CD14-positive monocyte (primary cell): ENCODE data around the gene SH3RF3. TPM values are rescaled to one million over a fixed set of nuclear protein-coding genes. Genes with fewer than 3 reads are reported as not detected.

Source experiments
- DNase-seq, 3 donors: peaks; one replicate each; pipeline ENCODE4 v3.0.0-alpha.2; 2011 to 2022
- H2AFZ ChIP-seq: 2 replicates; pipeline ENCODE4 v1.6.0; 2012; ENCODE audit warnings: mild to moderate bottlenecking, low read depth, low read length, inconsistent platforms; ENCODE audit not compliant: insufficient read depth, poor library complexity, severe bottlenecking
- H3K27ac ChIP-seq, 2 donors: 1 replicate in 1 of 2; 2 replicates in 1 of 2; pipeline ENCODE4 v1.5.1; 2012 to 2013; ENCODE audit warnings: low read length in 2 of 2, control low read depth in 1 of 2, inconsistent platforms in 1 of 2, low read depth in 1 of 2, mild to moderate bottlenecking in 1 of 2
- H3K27me3 ChIP-seq, 2 donors: one replicate each; pipeline versions ENCODE4 v1.6.0 to v1.6.1; 2011 to 2013; ENCODE audit warnings: low read length in 2 of 2; ENCODE audit not compliant: control insufficient read depth in 2 of 2, insufficient read depth in 2 of 2
- H3K36me3 ChIP-seq, 2 donors: replicated peaks in 1 of 2; 1 replicate in 1 of 2; 2 replicates in 1 of 2; pipeline versions ENCODE4 v1.5.1 to v1.6.1; 2012 to 2013; ENCODE audit warnings: low read length in 2 of 2, control low read depth in 1 of 2, inconsistent platforms in 1 of 2, mild to moderate bottlenecking in 1 of 2; ENCODE audit not compliant: insufficient read depth in 2 of 2, control insufficient read depth in 1 of 2
- H3K4me1 ChIP-seq, 2 donors: 1 replicate in 1 of 2; 2 replicates in 1 of 2; pipeline versions ENCODE4 v1.5.1 to v1.6.1; 2012 to 2013; ENCODE audit warnings: low read length in 2 of 2, control low read depth in 1 of 2, inconsistent platforms in 1 of 2, mild to moderate bottlenecking in 1 of 2, moderate library complexity in 1 of 2; ENCODE audit not compliant: insufficient read depth in 2 of 2, control insufficient read depth in 1 of 2
- H3K4me2 ChIP-seq: replicated peaks from 2 replicates; pipeline ENCODE3; 2012; ENCODE audit warnings: low read length, moderate library complexity, mild to moderate bottlenecking; ENCODE audit not compliant: poor library complexity, severe bottlenecking; ENCODE audit errors: extremely low read depth
- H3K4me3 ChIP-seq, 3 experiments: fragments of 200-600 bp in 1 of 3; sonication (generic) in 1 of 3; replicated peaks in 1 of 3; 1 replicate in 2 of 3; 2 replicates in 1 of 3; pipeline ENCODE4 v1.5.1; 2011 to 2013; ENCODE audit warnings: low read length in 3 of 3, mild to moderate bottlenecking in 3 of 3, control low read depth in 2 of 3, low read depth in 2 of 3, inconsistent platforms in 1 of 3, moderate library complexity in 1 of 3
- H3K79me2 ChIP-seq: 2 replicates; pipeline ENCODE4 v1.6.0; 2012; ENCODE audit warnings: mild to moderate bottlenecking, control low read depth, inconsistent platforms, low read length, moderate library complexity; ENCODE audit not compliant: insufficient read depth
- H3K9ac ChIP-seq: 2 replicates; pipeline ENCODE4 v1.6.0; 2017; ENCODE audit warnings: low read length, mild to moderate bottlenecking; ENCODE audit not compliant: insufficient read depth, poor library complexity, severe bottlenecking
- H3K9me3 ChIP-seq, 2 donors: replicated peaks in 1 of 2; 1 replicate in 1 of 2; 2 replicates in 1 of 2; pipeline versions ENCODE4 v1.5.1 to v1.6.1; 2012 to 2013; ENCODE audit warnings: low read length in 2 of 2, control low read depth in 1 of 2; ENCODE audit not compliant: control insufficient read depth in 1 of 2, insufficient read depth in 1 of 2
- H4K20me1 ChIP-seq: 2 replicates; pipeline ENCODE4 v1.6.0; 2012; ENCODE audit warnings: mild to moderate bottlenecking, low read length, control low read depth, moderate library complexity; ENCODE audit not compliant: insufficient read depth
- H3K27ac Mint-ChIP-seq, 7 donors: one replicate each; pipeline ENCODE4 v1.8.0; 2020; ENCODE audit warnings: mild to moderate bottlenecking in 7 of 7, mixed read lengths in 7 of 7, moderate library complexity in 6 of 7, inconsistent platforms in 2 of 7
- H3K27me3 Mint-ChIP-seq, 3 donors: one replicate each; pipeline ENCODE4 v1.8.0; 2021 to 2022; ENCODE audit warnings: low read depth in 3 of 3, mild to moderate bottlenecking in 3 of 3, mixed read lengths in 3 of 3, moderate library complexity in 3 of 3, inconsistent platforms in 1 of 3
- H3K36me3 Mint-ChIP-seq, 2 donors: one replicate each; pipeline ENCODE4 v1.8.0; 2020; ENCODE audit warnings: mixed read lengths in 2 of 2, inconsistent platforms in 1 of 2, mild to moderate bottlenecking in 1 of 2
- H3K4me1 Mint-ChIP-seq: one replicate; pipeline ENCODE4 v1.8.0; 2020; ENCODE audit warnings: mild to moderate bottlenecking, mixed read lengths
- H3K4me3 Mint-ChIP-seq, 2 donors: one replicate each; pipeline ENCODE4 v1.8.0; 2020; ENCODE audit warnings: mild to moderate bottlenecking in 2 of 2, mixed read lengths in 2 of 2, moderate library complexity in 1 of 2
- H3K9me3 Mint-ChIP-seq, 7 donors: one replicate each; pipeline ENCODE4 v1.8.0; 2020 to 2022; ENCODE audit warnings: mixed read lengths in 7 of 7, mild to moderate bottlenecking in 6 of 7, moderate library complexity in 6 of 7, inconsistent platforms in 2 of 7
- WGBS: methylation state at CpG from one replicate; pipeline ENCODE4 v1.1.5; 2013; ENCODE audit warnings: missing lambda C conversion rate; ENCODE audit not compliant: insufficient coverage; 5-methylcytosine and 5-hydroxymethylcytosine counted together
- intact Hi-C, 2 donors: fragments of 100-400 bp; cut with micrococcal nuclease; formaldehyde crosslinking; loops; one replicate each; pipeline versions ENCODE4 v1.15.0 to v1.15.1; 2023
- polyA plus RNA-seq, 3 donors: library from polyadenylated mRNA; depleted of rRNA in 1 of 3; unstranded in 2 of 3; stranded (reverse) in 1 of 3; fragments of 300-500 nt in 2 of 3; fragments of >200 nt in 1 of 3; fragmentation: Illumina TruSeq in 2 of 3; gene quantifications; 1 replicate in 2 of 3; 2 replicates in 1 of 3; pipeline ENCODE4 v1.2.3, GENCODE V29; 2012 to 2021
- TF ChIP-seq, protein P1 (sequence below): fragments of 200-600 bp; IDR thresholded peaks from one replicate; pipeline ENCODE4 v1.8.0; 2022; ENCODE audit warnings: antibody characterized with exemption, mild to moderate bottlenecking

The SH3RF3 gene
- polyA plus RNA-seq, 3 donors: 0.25 to 0.75 (median 0.34) TPM

- H3K27me3 Mint-ChIP-seq: peaks cover 6 to 9% (median 6%) of the 10 kb centered on the region in 3 donors
- H3K9me3 Mint-ChIP-seq: no peaks in the 10 kb centered on the region
- Histone ChIP-seq H3K79me2 (no peaks in the 10 kb centered on the region), H3K4me2 (no peak overlapping the region), H3K9me3 (no peaks in the 10 kb centered on the region), H3K27ac (no peak overlapping the region), H3K4me1 (peaks cover 34 to 35% of the 10 kb centered on the region in 2 donors), H4K20me1 (no peaks in the 10 kb centered on the region), H3K36me3 (no peaks in the 10 kb centered on the region), H3K4me3 (no peak overlapping the region), H3K27me3 (no peaks in the 10 kb centered on the region), H3K9ac (no peak overlapping the region), H2AFZ (no peak overlapping the region)
- TF ChIP-seq, protein P1, sequence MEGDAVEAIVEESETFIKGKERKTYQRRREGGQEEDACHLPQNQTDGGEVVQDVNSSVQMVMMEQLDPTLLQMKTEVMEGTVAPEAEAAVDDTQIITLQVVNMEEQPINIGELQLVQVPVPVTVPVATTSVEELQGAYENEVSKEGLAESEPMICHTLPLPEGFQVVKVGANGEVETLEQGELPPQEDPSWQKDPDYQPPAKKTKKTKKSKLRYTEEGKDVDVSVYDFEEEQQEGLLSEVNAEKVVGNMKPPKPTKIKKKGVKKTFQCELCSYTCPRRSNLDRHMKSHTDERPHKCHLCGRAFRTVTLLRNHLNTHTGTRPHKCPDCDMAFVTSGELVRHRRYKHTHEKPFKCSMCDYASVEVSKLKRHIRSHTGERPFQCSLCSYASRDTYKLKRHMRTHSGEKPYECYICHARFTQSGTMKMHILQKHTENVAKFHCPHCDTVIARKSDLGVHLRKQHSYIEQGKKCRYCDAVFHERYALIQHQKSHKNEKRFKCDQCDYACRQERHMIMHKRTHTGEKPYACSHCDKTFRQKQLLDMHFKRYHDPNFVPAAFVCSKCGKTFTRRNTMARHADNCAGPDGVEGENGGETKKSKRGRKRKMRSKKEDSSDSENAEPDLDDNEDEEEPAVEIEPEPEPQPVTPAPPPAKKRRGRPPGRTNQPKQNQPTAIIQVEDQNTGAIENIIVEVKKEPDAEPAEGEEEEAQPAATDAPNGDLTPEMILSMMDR: no peak
- no peak for DNase-seq
- intact Hi-C loops: loop anchor here (5.0 to 10.0 kb wide), 2 partner anchors 47 to 55 kb away; no protein-coding TSS in a partner anchor
- peaks cover 39% of the 10 kb centered on the region for H3K4me1 Mint-ChIP-seq
- H3K4me3 Mint-ChIP-seq: no peak overlapping the region
- peak overlapping the region in 1 of 7 donors; percentile 23 for H3K27ac Mint-ChIP-seq
- WGBS: 100% methylated on average over 5 of the region's 8 CpGs
- peaks cover 6 to 11% of the 10 kb centered on the region in 2 donors for H3K36me3 Mint-ChIP-seq
Measured at GRCh38 chr2:109259671-109260070, 130.7 kb downstream of the SH3RF3 start.

DNA sequence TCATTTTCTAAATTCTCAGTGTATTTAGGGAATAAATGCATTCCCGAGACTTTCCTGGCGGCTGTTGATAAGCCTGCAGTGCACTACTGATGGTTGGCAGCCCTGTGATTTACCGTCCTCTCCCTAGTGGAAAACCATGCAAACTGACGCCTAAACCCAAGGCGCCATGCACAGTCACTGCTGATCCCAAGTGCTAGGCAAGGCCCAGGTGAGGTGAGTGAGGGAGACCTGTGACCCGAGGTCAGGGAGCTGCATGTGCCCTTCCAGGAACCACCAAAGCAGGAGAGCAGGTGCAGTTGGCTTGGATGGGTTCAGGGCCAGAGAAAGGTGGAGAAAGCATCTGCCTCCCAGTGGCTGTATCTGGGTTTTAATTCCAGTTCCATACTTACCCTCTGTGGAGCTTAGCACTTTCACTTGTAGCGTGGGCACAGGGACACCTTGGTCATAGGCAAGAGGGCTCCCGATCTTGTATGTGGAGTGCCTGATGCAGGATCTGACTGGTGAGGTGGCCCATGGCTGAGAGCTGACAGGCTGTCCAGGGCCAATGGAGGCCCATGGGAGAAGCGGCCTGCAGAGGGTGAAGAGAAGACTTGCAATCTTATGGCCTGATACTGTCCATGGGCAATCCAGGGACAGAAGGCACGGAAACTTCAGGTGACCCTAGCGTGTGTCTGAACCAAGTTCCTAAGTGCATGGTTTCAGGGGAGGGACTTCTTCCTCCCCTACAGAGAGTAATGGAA, 131.3 kb downstream of the SH3RF3 start:
- Histone ChIP-seq H2AFZ (no peak overlapping the region), H3K9ac (no peak overlapping the region), H4K20me1 (no peaks in the 10 kb centered on the region), H3K27ac (no peak overlapping the region), H3K79me2 (no peaks in the 10 kb centered on the region), H3K27me3 (no peaks in the 10 kb centered on the region), H3K4me1 (peaks cover 28 to 30% of the 10 kb centered on the region in 2 donors), H3K9me3 (no peaks in the 10 kb centered on the region), H3K4me3 (no peak overlapping the region), H3K4me2 (no peak overlapping the region), H3K36me3 (no peaks in the 10 kb centered on the region)
- TF ChIP-seq, protein P1: no peak
- DNase-seq: no peak
- Mint-ChIP-seq H3K4me3 (no peak overlapping the region), H3K4me1 (peaks cover 36% of the 10 kb centered on the region), H3K27ac (peak overlapping the region in 2 of 7 donors; percentile 6 to 26), H3K36me3 (peaks cover 6 to 11% of the 10 kb centered on the region in 2 donors), H3K9me3 (no peaks in the 10 kb centered on the region), H3K27me3 (peaks cover 6 to 8% (median 6%) of the 10 kb centered on the region in 3 donors)
- intact Hi-C loops: no loop called here
- 95% methylated on average over 5 of the region's 11 CpGs for WGBS
